Activated naive CD4-positive, alpha-beta T cell treated with anti-CD3 and anti-CD28 coated beads for 36 hours (primary cell): ENCODE results near the gene ITPR1. TPM values are rescaled to one million over a fixed set of nuclear protein-coding genes. Genes with fewer than 3 reads are reported as not detected.

Experiments
- CTCF ChIA-PET: fragments of 350-600 bp; sonication (Branson Sonifier 250); formaldehyde crosslinking; loops from one replicate; lab custom pipeline; 2021; ENCODE audit warnings: antibody characterized with exemption; lab: Charles Lee
- DNase-seq: peaks from one replicate; pipeline ENCODE4 v3.0.0-alpha.2; 2020
- H3K27ac Mint-ChIP-seq: one replicate; pipeline ENCODE4 v1.8.0; 2021; ENCODE audit warnings: mild to moderate bottlenecking, mixed read lengths
- H3K27me3 Mint-ChIP-seq: one replicate; pipeline ENCODE4 v1.8.0; 2021; ENCODE audit warnings: low read depth, mixed read lengths
- H3K36me3 Mint-ChIP-seq: one replicate; pipeline ENCODE4 v1.8.0; 2021; ENCODE audit warnings: low read depth, mixed read lengths
- H3K4me1 Mint-ChIP-seq: one replicate; pipeline ENCODE4 v1.8.0; 2021; ENCODE audit warnings: low read depth, mixed read lengths
- H3K4me3 Mint-ChIP-seq: one replicate; pipeline ENCODE4 v1.8.0; 2021; ENCODE audit warnings: mild to moderate bottlenecking, moderate library complexity, mixed read lengths
- H3K9me3 Mint-ChIP-seq: one replicate; pipeline ENCODE4 v1.8.0; 2021; ENCODE audit warnings: mixed read lengths
- intact Hi-C: fragments of 100-400 bp; cut with micrococcal nuclease; formaldehyde crosslinking; loops from one replicate; pipeline ENCODE4 v1.15.1; 2023
- total RNA-seq, 2 experiments: library from RNA; stranded (reverse); gene quantifications; one replicate each; pipeline ENCODE4 v1.2.3, GENCODE V29; 2021

ITPR1 gene
- total RNA-seq, 2 experiments from 2014 or later, result 38.5 to 41.1 TPM

DNA sequence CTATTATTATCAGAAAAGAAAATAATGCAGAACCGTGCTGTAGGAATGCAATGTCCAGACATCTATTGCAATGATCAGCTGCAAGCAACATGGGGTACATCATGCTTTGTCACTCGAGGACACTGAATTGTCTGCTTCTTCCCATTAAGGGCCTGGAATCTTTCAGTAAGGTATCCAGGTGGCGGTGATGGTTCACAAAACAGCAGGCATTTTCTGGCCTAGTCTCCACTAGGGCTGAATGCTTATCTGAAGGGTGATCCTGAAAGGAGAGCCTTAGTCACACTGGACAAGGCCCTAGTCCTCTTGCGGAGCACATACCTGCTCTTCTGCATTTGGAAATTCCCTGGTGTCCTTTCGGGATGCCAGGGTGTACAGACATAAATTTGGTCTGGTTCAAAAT lies 21.2 kb downstream of the ITPR1 start:
- no peaks in the 10 kb centered on the region for H3K9me3 Mint-ChIP-seq
- intact Hi-C loops, result no loop called here
- H3K4me1 Mint-ChIP-seq, result peaks cover 36% of the 10 kb centered on the region
- no peak overlapping the region for H3K27ac Mint-ChIP-seq
- CTCF ChIA-PET, result interaction anchor here (1.2 to 2.7 kb wide), 2 partner anchors 20 to 118 kb away, joined by 3 to 13 read pairs; no protein-coding TSS in a partner anchor
- no peak for DNase-seq
- no peaks in the 10 kb centered on the region for H3K27me3 Mint-ChIP-seq
- H3K4me3 Mint-ChIP-seq, result no peak overlapping the region
- H3K36me3 Mint-ChIP-seq, result peaks cover under 1% of the 10 kb centered on the region

DNA sequence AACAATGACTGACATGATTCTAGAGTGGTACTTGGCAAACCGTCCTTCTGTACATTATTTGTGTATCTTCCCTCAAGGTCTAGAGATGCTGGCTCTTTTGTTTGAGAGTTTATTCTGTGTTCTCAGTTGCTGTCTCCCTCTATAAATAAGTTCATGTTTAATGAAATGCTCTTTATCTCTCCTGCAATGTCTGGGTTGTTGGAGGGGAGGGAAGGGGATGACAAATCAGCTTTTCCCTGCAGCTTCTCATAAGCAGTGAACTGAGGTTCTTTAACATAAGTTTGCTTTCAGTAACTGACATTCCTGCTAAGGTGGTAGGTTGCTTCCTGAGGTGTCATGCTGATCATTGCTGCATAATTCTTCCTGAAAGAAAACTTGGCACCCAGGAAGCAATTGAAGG lies 21.8 kb downstream of the ITPR1 start:
- CTCF ChIA-PET, result interaction anchor here (0.6 to 2.7 kb wide), 3 partner anchors 20 to 118 kb away, joined by 3 to 13 read pairs (median 6); partner anchors contain the start of gene ITPR1
- no peak overlapping the region for H3K4me3 Mint-ChIP-seq
- peaks cover 41% of the 10 kb centered on the region for H3K4me1 Mint-ChIP-seq
- H3K9me3 Mint-ChIP-seq, result no peaks in the 10 kb centered on the region
- H3K27ac Mint-ChIP-seq, result no peak overlapping the region
- DNase-seq, result no peak
- no peaks in the 10 kb centered on the region for H3K36me3 Mint-ChIP-seq
- H3K27me3 Mint-ChIP-seq, result no peaks in the 10 kb centered on the region
- intact Hi-C loops, result loop anchor here (5.0 kb wide), 1 partner anchor 462 kb away; the partner anchor contains the start of gene BHLHE40

DNA sequence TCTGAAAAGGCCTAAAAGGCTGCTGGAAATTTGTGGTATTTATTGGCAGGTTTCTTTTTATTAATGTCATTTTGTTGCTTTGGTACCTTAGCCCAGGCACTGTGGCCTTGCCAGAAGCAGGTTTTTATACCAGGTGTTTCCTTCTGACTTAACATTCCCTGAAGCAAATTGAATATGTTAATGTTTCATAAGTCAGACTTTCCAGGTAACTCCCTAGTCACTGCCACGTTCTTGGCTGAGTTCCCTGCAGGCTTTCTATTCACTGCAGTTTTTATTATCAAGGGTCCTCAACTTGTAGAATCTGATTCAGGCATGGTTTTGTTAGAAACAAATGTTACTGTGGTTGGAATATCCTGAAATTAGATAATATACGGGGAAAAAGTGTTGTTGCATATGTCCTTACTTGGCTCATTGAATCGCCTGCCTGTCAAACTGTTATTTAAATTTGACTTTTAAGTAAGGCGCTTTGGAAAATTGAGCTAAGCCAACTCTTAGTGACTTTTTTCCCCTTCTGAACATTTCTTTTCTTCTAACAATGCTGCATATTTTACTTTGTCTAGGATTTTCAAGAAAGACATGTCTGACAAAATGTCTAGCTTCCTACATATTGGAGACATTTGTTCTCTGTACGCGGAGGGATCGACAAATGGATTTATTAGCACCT lies 22.9 kb downstream of the ITPR1 start:
- Mint-ChIP-seq H3K9me3 (no peaks in the 10 kb centered on the region), H3K27me3 (no peaks in the 10 kb centered on the region), H3K36me3 (no peaks in the 10 kb centered on the region), H3K4me3 (no peak overlapping the region), H3K27ac (no peak overlapping the region), H3K4me1 (peaks cover 41% of the 10 kb centered on the region)
- intact Hi-C loops, result loop anchor here (5.0 kb wide), 1 partner anchor 461 kb away; the partner anchor contains the start of gene BHLHE40
- CTCF ChIA-PET, result interaction anchor here (1.0 to 2.7 kb wide), 2 partner anchors 104 to 117 kb away, joined by 3 to 13 read pairs; no protein-coding TSS in a partner anchor
- DNase-seq, result no peak

DNA sequence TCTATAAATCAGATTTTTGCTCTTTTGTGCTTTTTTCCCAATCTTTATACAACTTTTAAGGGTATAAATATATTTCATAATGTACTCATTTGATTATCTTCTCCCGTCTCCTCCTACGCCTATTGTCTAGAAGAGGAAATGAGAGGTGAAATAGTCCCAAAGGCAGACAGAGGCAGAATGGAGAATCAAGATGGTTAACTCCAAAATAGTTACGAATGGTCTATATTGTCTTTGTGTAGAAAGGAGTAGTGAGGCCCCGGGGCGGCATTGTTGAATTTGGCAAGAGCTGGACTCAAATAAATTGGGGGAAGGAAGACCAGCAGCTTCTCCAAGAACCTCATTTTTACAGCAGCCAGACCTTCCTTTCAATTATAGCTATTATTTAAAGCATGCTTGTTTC lies 23.9 kb downstream of the ITPR1 start:
- H3K27ac Mint-ChIP-seq, result no peak overlapping the region

DNA sequence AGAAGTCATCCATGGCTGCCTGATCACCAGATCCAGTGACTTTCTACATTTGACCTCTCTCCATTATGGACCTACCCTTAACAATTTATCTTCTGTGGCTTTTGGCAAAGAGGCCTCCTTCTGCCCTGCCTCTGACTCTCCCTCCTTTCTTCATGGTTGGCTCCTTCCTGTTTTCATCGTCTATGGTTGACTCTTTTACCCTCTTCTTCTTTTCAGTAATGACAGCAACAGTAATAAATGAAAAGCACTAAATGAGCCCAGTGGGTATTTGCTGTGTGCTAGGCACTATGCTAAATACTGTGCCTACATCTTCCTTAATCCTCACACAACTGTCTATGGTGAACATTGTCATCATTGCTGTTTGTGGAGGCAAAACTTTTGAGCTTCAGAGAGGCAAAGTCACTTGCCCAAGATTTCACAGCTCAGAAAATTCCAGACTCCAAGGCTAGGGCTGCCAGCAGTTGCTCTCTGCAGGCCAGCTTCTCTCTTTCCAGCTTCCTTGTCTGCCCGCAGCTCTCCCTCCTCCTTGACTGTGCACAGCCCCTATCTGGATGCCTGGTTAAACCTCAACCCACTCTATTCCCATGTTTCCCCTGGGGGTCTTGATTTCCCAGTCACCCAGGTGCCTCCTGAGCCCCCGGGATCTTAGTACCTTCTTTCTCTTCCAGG lies 24.6 kb downstream of the ITPR1 start:
- CTCF ChIA-PET, result interaction anchor here (1.1 to 5.6 kb wide), 6 partner anchors 13 to 167 kb away, joined by 3 to 38 read pairs (median 12); partner anchors contain the start of gene ITPR1
- no peak for DNase-seq
- Mint-ChIP-seq H3K4me1 (peaks cover 36% of the 10 kb centered on the region), H3K4me3 (no peak overlapping the region), H3K27ac (peak overlapping the region; percentile 1), H3K27me3 (no peaks in the 10 kb centered on the region), H3K9me3 (no peaks in the 10 kb centered on the region), H3K36me3 (no peaks in the 10 kb centered on the region)
- intact Hi-C loops, result loop anchor here (2.0 to 5.0 kb wide), 3 partner anchors 51 to 460 kb away; partner anchors contain the start of genes BHLHE40 and SUMF1

More for the DNA sequence above, 23.9 kb downstream of the ITPR1 start:
- no peak for DNase-seq
- no peaks in the 10 kb centered on the region for H3K36me3 Mint-ChIP-seq
- CTCF ChIA-PET, result interaction anchor here (0.6 to 5.6 kb wide), 5 partner anchors 12 to 166 kb away, joined by 3 to 38 read pairs (median 6); no protein-coding TSS in a partner anchor
- no peaks in the 10 kb centered on the region for H3K27me3 Mint-ChIP-seq
- H3K9me3 Mint-ChIP-seq, result no peaks in the 10 kb centered on the region
- intact Hi-C loops, result loop anchor here (5.0 kb wide), 1 partner anchor 460 kb away; the partner anchor contains the start of gene BHLHE40
- H3K4me1 Mint-ChIP-seq, result peaks cover 40% of the 10 kb centered on the region
- H3K4me3 Mint-ChIP-seq, result no peak overlapping the region

DNA sequence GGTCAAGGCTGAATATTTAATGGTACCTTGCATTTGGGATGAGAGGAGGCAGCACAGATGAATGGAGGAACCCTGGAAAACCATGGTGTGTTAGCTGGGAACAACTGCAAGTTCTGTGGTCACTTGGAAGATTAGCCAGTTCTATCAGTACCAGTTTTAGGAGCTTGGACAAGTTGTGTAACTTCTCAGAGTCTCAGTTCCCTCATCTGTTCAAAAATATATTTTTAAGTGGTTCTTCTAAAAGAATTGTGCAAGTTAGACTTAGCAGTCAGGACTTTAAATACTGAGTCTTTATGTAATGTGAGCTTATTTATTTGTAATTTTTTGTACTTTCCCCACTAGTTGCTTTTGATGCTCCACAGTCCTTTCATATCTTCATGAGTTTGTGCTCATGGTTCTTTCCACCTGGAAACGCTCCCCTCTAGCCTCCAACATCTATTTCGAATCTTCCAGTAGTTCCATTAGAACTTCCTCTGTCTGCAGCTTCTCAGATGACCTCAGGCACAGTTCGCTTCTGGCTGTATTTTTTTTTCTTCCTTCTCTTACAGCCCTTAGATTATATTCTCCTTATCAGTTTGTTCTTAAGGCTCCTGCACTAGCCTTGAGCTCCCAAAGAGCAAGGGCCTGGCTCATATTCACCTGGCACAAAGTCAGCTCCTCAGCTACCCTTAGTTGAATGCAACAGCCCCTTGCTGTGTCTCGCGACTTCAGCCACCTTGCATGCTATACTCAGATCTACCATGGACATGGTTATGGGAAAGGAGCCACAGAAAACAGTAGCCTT lies 27.1 kb downstream of the ITPR1 start:
- Mint-ChIP-seq H3K27ac (no peak overlapping the region), H3K9me3 (no peaks in the 10 kb centered on the region), H3K4me3 (no peak overlapping the region), H3K4me1 (peaks cover 39% of the 10 kb centered on the region), H3K27me3 (no peaks in the 10 kb centered on the region), H3K36me3 (peaks cover 7% of the 10 kb centered on the region)
- CTCF ChIA-PET, result interaction anchor here (0.8 to 5.6 kb wide), 14 partner anchors 14 to 169 kb away, joined by 3 to 38 read pairs (median 5); partner anchors contain the start of gene ITPR1
- intact Hi-C loops, result no loop called here
- DNase-seq, result no peak

DNA sequence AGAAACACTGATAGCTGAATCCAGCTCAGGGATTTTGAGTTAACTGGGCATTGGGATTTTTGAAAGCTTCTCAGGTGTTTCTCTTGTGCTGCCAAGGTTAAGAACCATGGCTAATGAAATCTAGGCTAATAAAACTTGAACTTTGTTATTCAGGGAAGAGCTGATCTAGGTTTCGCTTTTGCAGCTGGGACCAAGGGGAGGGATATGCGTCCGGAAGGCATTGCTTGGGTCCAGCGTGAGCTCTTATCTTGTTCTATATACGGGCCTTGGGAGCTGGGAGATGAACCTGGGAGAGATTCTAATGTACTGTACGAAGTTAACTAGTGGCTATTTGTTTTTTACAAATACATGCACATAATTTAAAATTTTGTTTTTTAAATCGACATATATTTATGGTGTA lies 29.8 kb downstream of the ITPR1 start:
- Mint-ChIP-seq H3K36me3 (peaks cover 10% of the 10 kb centered on the region), H3K27ac (no peak overlapping the region), H3K4me1 (peaks cover 26% of the 10 kb centered on the region), H3K9me3 (no peaks in the 10 kb centered on the region), H3K27me3 (no peaks in the 10 kb centered on the region), H3K4me3 (no peak overlapping the region)
- no peak for DNase-seq
- intact Hi-C loops, result no loop called here
- CTCF ChIA-PET, result interaction anchor here (0.9 kb wide), 1 partner anchor 62 kb away, joined by 3 read pairs; no protein-coding TSS in a partner anchor

DNA sequence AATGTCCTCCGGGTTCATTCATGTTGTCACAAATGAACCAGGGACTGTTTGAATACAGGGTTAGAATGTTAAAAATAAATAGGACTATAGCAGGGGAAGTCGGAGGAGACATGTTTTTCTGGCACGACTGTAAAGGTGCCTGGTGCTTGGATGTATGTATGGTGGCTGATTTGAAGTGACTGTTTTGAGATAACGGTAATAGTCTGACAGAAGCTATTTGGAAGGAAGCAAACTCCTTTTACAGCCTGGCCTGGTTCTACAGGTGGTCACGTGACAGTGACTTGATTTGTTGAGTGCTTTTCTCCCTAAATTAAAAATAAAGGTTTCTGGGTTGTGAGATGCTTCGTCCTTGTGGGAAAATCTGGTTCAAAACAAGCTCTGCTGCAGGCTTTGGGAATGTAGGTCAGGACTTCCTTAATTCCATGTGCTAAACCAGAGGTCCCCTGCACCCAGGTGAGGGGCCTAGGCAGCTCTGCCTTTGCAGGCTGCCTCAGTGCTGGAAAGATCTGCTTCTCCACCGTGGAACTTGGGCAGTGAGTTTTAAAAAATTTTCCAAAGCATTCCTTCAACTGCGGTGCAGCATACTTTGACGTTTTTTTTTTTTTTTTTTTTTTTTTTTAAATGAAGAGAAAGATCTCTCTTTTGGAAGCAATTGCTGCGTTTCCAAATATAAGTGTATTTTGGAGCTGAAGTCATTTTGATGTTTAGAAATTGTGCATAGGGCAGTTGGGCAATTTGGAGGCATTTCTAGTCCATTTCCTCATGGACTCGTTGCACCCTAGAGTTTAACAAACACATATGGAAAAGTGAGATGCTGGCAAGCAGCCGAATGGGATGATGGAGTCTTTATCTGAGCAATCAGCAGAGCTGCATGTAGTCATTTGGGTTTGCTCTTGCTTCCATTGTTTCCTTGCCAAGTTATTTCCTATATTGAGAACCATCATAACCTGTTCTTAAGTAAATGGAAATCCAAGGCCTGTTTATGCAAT lies 30.9 kb downstream of the ITPR1 start:
- Mint-ChIP-seq H3K4me1 (peaks cover 16% of the 10 kb centered on the region), H3K4me3 (no peak overlapping the region), H3K36me3 (peaks cover 10% of the 10 kb centered on the region), H3K9me3 (no peaks in the 10 kb centered on the region), H3K27me3 (no peaks in the 10 kb centered on the region), H3K27ac (no peak overlapping the region)
- intact Hi-C loops, result no loop called here
- CTCF ChIA-PET, result interaction anchor here (0.9 kb wide), 1 partner anchor 61 kb away, joined by 3 read pairs; no protein-coding TSS in a partner anchor
- DNase-seq, result no peak

DNA sequence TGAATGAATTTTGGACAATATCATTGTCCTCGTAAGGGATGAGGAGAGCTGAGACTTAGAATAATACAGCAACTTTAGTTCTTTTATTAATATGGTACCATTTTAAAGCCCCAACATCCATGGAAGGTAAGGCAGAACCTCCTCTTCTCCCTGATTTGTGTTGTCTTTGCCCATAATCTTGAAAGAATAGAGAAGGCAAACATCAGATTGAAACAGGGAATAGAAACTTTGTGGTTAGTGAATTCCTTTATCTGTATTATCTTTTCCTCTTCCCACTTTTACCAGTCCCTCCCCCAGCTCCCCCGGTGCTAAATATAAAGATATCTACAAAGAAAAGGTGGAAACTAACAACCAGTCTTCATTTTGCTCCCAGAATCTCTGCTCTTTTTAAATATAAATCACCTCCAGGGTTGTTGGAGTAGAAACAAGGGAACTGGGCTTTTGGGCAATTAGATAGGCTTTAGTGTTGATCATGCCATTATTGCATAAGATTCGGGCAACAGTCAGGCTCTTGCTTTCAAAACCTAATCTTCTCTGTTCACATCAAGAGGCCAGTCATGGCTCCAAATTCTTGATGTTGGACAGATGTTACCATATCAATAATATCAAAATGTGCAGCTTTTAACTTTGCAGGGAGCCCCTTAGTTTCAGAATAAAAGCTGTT lies 32.5 kb downstream of the ITPR1 start:
- no peak overlapping the region for H3K4me3 Mint-ChIP-seq
- no peaks in the 10 kb centered on the region for H3K27me3 Mint-ChIP-seq
- DNase-seq, result no peak
- no peak overlapping the region for H3K27ac Mint-ChIP-seq
- intact Hi-C loops, result no loop called here
- peaks cover 10% of the 10 kb centered on the region for H3K36me3 Mint-ChIP-seq
- H3K9me3 Mint-ChIP-seq, result no peaks in the 10 kb centered on the region
- H3K4me1 Mint-ChIP-seq, result peaks cover 8% of the 10 kb centered on the region
- CTCF ChIA-PET, result interaction anchor here (1.0 to 1.1 kb wide), 2 partner anchors 9 to 175 kb away, joined by 4 read pairs; no protein-coding TSS in a partner anchor

DNA sequence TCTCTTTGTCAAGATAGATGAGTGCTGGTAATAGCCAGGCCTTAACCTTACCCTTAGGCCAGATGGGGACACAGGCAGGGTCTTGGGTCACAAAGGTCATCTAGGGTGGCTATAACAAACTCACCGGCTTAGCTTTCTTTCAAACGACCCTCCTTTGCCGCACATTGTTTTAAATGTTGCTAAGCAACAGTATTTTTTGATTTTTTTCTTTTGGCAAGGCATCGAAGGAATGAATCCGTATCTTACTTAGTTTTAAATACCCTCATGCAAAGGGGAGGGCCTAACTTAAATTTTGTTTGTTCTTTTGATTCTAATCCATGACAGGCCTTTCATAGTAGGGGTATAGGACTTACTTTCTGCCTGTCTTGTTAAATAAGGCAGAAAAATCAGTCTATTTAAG lies 35.2 kb downstream of the ITPR1 start:
- no peaks in the 10 kb centered on the region for H3K27me3 Mint-ChIP-seq
- H3K27ac Mint-ChIP-seq, result no peak overlapping the region
- intact Hi-C loops, result no loop called here
- no peak for DNase-seq
- H3K4me3 Mint-ChIP-seq, result no peak overlapping the region
- H3K9me3 Mint-ChIP-seq, result no peaks in the 10 kb centered on the region
- CTCF ChIA-PET, result interaction anchor here (0.9 kb wide), 1 partner anchor 8 kb away, joined by 4 read pairs; no protein-coding TSS in a partner anchor
- peaks cover 8% of the 10 kb centered on the region for H3K36me3 Mint-ChIP-seq
- H3K4me1 Mint-ChIP-seq, result peaks cover 20% of the 10 kb centered on the region
